CD4-positive, alpha-beta T cell treated with Interferon alpha-2 for 1 hour (primary cell): ENCODE data around the gene CHPF2.

Experiments
- DNase-seq, 2 donors: peaks; one replicate each; pipeline ENCODE4 v3.0.0-alpha.2; 2020 to 2022

The CHPF2 gene

DNA sequence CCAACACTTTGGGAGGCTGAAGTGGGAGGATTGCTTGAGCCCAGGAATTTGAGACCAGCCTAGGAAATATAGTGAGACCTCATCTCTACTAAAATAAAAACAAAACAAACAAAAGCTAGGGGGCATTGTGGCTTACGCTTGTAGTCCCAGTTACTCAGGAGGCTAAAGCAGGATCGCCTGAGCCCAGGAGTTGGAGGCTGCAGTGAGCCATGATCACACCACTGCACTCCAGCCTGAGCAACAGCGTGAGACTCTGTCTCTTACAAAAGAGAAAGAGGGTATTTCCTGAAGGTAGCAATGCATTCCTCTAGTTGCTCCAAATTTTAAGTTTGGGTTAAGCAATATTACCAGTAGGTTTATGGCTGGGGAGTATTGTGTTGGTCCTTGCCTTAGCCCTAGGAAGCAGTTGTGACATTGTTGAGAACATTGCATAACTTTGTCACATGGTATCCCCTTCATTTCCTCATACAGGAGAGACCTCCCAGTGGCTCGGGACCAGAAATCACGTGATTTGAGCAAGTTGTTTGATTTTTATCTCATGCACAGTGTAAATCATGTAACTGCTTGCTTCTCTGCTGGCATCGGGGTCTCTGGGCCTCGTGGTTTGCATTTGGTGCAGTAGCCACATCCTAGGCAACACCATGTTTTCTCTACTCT is 39.5 kb downstream of the CHPF2 start:
- peak; percentile 46 to 60 for DNase-seq

DNA sequence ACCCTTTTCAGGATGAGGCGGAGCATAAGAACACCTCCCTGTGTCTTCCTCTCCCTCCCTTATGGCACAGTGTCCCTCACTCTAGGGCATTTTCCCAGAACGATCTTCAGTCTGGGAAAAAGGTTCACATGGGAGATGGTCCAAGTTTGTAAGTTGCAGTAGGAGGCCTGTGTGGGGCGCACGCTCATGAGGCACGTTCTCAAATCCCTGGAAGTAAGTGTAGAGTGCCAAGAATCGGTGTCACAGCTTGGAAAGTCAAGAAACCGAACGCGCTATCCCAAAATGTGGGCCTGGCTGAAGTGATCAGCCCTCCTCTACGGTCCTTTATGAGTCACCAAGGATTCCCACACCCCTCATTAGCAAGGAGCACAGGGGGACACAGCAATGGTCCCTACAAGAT is 40.1 kb downstream of the CHPF2 start:
- no peak for DNase-seq

DNA sequence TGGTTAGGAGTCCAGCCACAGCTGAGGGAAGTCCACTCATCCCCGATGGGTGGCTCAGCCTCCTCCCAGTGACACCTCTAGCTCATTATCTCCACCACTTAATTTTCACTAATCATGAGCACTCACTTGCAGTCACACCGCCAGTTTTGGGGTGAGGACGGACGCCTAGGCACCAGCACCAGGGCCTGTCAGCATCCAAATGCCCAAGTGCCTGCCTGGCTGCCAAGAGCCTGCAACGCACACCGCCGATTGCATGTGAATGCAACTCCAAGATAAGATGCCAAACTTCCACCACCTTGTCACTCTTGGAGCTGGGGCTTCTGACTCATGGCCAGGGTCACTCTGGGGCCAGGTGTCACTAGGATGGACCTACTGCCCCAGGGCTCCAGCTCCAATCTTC is 40.6 kb downstream of the CHPF2 start:
- no peak for DNase-seq

DNA sequence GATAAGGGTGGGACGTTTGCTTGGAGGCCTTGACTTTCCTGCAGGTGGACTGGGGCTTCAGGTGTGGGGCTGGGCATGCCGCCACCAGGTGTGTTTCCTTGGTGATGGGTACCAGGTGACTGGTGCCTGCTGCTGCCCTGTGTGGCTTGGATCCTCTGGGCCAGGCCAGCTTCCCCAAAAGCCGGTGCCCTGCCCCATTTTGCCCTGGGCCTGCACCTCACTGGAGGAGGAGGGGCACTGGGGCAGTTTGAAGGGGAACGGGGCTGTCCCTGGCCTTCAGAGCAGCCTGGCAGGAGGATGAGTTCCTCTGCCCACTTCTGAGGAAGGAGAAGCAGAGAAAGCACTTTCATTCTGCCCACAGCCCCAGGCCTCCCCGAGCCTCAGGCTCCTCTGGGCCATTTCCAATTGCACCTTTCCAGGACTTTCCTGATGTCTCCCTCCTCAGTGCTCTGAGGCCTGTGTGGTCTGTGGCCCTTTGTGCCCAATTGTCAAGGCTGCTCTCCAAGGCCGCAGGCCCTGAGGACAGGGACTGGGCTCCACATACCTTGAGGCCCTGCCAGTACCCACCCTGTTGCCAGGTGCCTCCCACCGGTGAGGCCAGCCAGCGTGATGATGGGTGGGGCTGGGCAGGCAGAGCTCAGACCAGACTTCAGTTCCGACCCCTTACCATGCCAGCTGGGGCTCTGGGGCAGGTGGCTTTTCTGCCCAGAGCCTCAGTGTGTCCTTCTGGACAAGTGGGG is 41.5 kb downstream of the CHPF2 start:
- DNase-seq = peak; percentile 10 to 33

DNA sequence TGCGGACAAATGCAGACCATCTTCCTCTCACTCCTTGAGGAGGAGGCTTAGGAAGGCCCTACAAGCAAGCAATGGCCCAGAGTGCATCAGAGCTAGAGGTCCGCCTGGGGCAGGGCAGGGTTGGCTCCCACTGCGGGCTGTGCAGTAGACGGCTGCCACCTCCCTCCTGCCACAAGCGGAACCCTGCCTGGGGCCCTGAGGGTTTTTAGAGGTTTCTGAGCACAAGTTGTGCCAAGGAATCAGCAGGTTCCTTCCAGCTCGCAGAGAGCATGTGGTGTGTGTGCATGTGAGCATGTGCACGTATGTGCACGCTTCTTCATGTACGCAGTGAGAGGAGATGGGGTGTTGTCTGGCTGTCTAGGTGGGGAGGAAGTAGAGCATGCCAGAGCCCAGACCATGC is 42.1 kb downstream of the CHPF2 start:
- DNase-seq = no peak

DNA sequence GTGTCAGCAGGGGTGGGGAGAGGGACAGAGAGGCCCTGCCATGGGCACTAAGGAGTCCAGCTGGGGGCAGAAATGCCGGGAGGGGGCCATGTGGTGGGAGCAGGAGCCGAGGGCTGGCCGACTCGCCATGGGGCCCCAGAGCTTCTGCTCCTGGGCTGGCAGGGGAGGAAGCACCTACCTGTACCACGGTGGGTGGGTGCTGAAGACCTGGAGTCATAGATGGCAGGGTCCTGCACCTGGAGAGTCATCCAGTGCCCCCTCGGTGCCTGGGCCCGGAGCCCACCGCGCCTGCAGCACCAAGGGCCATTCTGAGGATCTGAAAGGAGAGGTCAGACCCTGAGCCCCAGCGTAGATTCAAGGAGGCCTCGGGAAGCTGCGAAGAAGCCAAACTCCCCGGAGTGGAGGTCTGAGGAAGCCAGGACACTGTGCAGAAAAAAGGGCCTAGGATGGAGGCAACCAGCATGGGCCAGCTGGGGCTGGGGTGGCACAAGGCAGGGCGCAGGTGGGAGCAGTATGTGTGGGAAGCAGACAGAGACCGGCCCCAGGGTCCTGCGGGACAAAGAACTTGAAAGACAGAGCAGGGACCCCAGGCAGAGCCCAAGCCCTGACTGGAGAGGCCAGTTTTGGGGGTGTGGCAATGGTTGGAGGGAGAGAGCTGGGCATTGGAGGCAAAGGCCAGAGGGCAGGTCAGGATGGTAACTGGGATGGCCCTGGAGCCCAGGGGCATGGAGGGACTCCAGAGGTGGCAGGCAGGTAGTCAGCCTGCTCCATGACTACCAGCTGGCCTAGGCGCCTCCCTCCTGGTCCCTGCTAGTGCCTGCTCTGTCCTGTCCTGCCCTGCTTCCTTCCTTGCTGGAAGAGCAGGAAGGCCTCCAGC is 42.9 kb downstream of the CHPF2 start:
- DNase-seq = no peak

DNA sequence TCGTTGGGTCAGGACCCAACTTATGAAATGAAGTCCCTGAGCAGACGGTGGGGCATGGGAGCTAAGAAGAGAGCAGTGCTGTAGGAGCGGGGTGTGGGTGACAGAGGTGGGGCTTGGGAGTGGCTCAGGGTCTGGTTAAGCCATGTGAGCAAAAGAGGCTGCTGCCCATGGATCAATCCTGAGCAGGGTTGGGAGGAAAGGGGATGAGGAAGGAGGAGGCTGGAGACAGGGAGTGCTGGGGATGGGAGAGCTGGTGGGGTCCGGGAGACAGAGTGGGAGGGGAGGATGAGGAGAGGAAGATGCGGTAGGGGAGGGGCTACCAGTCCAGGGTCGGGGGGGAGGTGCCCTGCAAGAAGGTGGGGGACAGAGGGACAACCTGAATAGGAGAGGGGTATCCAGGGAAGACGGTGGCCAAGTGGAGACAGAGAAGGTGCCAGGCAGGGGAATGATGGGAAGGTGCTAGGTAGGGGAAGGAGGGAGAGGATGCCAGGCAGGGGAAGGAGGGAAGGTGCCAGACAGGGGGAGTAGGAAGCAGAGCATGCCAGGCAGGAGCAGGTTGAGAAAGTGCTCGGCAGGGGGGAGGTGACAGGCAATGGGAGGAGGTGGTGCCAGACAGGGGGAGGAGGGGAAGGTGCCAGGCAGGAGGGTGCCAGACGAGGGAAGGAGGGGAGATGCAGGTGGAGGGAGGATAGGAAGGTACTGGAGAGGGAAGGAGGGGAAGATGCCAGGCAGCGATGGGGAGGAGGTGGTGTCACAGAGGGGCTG is 43.7 kb downstream of the CHPF2 start:
- peak in 1 of 2 donors; percentile 18 for DNase-seq

DNA sequence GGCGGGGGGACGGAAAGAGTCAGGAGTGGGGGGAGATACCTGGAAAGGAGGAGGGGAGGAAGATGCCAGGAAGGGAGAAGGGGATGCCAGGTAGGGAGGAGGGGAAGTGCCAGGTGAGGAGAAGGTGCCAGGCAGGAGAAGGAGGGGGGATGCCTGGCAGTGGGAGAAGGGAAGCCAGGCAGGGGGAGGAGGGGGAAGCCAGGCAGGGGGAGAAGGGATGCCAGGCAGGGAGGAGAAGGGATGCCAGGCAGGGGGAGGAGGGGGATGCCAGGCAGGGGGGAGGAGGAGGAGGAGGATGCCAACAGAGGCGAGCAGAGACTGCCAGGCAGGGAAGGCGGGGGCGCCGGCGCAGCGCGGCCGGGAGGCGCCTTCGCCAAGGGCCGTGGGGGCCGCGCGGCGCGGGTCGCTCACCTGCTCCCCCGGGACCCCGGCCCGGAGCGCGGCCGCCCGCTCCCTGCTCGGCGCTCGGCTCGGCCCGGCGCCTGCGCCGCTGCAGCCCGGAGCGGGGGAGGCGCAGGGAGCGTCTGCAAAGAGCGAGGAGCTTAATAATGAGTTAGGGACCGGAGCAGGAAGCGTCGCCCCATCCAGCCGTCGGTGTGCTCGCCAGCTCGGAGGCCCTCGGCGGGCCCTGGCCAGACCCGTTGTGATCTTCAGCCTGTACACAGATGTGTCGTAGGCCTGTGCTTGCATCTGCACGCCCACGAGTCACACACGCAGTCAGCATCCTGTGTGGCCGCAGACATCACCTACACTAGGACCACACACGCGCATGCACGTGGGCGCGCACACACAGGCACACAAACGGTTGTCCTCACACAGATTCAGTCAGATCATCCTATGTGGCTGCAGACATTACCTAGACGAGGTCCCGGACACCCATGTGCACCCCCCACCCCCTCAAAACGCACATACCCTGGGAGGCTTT is 44.6 kb downstream of the CHPF2 start:
- DNase-seq = peak; percentile 47 to 65

DNA sequence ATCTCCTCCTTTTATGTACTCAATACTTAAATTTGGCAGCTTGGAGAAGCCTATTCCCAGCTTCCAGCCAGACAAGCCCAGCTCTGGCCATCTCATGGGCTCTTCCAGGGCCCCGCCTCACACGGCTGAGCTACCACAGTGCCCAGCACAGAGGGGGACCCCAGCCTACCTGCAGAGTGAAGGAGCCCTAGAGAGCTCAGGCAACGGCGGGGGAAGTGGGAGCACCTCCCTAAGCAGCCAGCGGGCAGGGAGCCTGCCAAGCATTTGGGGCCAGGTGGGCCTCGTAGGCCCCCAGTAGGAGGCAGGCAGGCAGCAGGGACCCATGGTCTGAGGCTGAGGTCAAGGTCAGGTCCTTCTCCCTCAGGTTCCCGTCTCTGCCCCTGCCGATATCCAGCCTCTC is 45.3 kb downstream of the CHPF2 start:
- no peak for DNase-seq

DNA sequence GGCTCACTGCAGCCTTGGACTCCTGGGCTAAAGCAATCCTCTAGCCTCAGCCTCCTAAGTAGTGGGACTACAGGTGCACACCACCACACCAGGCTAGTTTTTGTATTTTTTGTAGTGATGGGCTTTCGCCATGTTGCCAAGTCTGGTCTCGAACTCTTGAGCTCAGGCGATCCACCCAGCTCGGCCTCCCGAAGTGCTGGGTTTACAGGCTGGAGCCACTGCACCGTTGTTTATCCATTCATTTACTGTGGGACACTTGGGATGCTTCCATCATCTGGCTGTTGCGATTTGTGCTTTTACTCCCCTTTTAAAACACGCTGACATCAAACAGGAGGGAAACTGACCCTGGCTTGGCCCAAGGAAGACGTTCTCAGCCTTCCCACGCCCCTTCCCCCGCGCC is 46.7 kb downstream of the CHPF2 start:
- DNase-seq = no peak

DNA sequence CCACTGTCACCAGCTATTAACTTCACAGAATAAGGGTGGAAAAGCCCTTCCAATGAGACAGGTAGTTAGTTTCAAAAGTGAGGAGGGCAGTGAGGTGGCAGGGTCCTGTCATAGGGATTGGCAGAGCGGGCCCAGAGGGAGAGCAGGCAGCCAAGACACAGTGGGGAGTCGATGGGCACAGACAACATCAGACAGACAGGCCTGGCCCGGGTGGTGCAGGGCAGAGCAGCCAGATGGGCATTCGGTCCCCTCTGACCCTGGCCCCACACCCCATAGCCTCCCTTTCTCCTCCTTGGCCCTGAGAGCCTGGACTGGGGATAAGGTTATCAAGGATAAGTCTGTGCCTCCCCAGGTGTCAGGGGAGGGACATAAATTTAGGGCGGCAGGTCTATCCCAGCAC is 47.6 kb downstream of the CHPF2 start:
- no peak for DNase-seq

DNA sequence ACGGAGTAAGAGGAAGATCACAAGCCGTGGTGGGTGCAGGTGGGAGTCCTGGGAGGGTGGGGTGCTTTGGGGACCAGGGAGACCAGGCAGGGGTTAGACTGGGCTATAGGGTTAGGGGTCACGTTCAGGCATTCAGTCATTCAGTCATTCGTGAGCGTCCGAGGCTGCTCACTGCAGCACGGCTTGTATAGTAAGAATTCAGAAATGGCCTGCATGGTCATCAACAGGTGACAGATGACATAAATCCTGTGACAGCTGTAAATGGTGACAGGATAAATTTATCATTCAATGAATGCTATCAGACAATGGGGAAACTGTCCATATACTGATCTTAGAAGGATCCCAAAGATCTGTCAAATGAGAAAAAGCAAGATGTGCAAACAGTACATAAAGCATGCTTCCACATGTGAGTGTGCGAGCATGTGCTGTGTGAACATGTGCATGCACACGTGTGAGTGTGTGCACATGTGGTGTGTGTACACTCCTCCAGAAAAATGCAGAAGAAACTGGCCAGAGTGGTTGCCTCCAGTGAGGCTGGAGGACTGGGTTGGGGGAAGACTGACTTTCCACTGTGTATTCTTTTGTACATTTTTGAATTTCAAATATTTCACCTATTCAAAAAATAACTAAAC is 48.2 kb downstream of the CHPF2 start:
- no peak for DNase-seq

DNA sequence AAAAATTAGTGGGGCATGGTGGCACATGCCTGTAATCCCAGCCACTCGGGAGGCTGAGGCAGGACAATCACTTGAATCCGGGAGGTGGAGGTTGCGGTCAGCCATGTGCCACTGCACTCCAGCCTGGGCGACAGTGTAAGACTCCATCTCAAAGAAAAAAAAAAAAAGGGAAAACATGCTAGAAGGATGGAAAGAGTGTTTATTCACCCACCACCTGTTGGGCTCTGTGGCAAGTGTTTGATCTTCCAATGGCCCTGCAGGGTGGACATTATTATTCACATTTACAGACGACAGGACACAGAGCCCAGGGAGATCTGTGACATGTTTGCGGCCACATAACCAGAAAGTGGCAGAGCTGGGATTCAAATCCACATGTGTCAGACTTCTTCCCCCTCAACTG is 49.4 kb downstream of the CHPF2 start:
- DNase-seq = no peak

DNA sequence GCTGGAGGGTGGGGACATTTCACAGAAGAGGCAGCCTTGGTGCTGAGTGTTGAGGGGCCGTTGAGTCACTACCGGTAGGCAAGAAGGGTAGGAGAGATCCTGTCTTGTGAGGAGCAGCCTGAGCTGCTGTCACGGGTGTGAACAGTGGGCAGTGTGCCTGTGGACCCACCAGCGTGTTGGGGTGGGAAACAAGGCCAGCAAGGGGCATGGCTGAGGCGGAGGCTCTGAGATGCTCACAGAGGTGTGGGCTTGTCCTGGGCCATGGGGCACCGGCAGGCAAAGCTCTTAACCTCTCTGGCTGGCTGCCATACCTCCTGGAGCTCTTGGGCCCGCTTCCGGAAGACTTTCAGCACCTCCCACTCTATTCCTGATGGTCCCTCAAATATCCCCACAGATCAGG is 49.8 kb downstream of the CHPF2 start:
- no peak for DNase-seq

DNA sequence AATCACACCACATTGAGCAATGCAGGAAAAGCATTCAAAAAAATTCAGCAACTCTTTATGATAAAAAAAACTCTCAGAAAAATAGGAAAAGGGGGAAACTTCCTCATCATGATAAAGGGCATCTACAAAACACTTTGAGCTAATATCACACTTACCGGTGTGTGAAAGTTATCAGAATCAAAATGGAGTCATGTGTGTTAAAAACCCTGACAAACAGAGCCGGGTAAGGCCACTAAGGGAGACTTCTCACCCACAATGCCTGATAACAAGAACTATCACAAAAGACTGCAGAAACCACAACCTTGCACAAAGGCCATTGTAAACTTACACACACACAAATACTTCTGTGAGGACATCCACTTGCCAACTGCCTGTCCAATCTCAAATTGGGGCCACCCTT is 51.0 kb downstream of the CHPF2 start:
- no peak for DNase-seq

DNA sequence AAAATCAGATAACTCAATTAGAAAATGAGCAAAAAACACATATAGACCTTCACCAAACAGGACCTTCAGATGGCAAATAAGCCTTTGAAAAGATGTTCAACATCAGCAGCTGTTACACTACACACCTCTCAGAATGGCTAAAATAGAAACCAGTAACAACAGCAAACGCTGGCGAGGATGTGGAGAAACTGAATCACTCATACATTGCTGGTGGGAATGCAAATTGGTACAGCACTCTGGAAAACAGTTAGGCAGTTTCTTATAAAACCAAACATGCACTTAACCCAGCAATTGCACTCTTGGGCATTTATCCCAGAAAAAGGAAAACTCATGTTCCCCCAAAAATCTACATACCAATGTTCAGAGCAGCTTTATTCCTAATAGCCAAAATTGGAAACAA is 53.9 kb downstream of the CHPF2 start:
- no peak for DNase-seq
